ENCODE results near the gene RAPSN. TPM values are rescaled to one million over a fixed set of nuclear protein-coding genes. Genes with fewer than 3 reads are reported as not detected.

RAPSN gene
- total RNA-seq, 2 experiments from 2014 or later: 0.36 to 0.81 TPM

DNA sequence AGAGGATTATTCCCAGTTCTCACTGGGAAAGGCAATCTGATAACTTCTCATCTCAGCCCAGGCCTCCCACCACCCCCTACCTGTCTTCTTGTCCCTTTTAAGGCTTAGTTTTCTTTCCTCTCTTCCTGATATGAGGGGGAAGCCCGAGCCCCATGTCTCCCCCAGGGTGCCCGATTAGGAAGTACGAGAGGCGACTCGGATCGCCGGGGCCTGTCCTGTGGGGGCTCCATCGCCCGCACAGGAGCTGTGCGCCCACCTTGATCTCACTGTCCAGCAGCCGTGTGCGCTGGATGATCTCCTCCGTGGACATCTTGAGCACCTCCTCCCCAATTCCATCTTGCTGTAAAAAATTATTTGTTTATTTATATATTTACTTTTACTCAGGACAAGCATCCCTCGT is 23.3 kb downstream of the RAPSN start:
- intact Hi-C loops (cut with micrococcal nuclease): no loop called here
- CTCF ChIA-PET: interaction anchor here (0.9 to 8.3 kb wide), 3 partner anchors 16 to 51 kb away, joined by 4 to 90 read pairs (median 16); partner anchors contain the start of gene SLC39A13
- DNase-seq: no peak
- Mint-ChIP-seq H3K27ac (peak overlapping the region; percentile 99), H3K9me3 (no peaks in the 10 kb centered on the region), H3K36me3 (ENCODE audit: low read depth) (peaks cover 42% of the 10 kb centered on the region), H3K27me3 (no peaks in the 10 kb centered on the region), H3K4me3 (peak overlapping the region; percentile 88), H3K4me1 (ENCODE audit: low read depth) (peaks cover 23% of the 10 kb centered on the region)
- ATAC-seq: no peak
- POLR2A ChIA-PET: interaction anchor here (0.6 to 4.7 kb wide), 12 partner anchors 9 to 249 kb away, joined by 3 to 54 read pairs (median 4); partner anchors contain the start of genes ACP2, ARFGAP2, KBTBD4 and NDUFS3
- TF ChIP-seq CTCF (IDR thresholded peaks at IDR 0.05): no peak

DNA sequence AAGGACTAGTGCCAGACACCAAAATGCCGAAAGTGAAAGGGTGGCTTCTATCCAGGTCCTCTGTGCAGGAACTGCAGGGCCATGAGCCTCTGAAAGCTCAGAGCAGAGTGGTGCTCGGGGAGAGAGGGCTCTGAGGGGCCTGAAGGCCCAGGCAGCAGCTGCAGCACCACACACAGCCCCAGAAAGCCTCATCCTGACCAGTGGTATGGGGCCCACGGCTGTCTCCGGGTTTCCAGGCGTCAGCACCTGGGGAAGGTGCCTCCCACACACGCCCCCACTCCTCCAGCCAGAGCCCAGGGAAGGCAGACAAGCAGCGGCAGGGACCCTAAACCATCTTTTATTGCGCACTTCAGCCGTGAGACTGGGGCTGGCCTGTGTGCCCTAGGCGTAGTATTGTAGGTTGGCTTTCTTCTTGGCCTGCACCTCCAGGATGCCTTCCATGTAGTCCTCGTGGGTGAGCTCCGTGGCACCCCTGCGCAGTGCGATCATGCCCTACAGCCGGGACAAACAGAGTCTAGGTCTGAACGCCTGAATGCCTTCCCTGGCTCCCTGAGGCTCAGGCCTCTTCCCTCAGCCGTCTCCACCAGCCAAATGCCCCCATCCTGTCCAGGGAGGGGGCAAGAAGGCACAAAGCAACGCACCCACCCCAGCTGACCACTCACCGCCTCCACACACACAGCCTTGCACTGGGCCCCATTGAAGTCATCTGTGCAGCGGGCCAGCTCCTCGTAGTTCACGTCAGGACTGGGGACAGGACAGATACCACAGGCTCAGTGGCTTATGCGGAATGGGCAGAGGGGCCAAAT is 30.3 kb downstream of the RAPSN start:
- POLR2A ChIA-PET: interaction anchor here (1.2 to 2.2 kb wide), 3 partner anchors 9 to 241 kb away, joined by 3 to 15 read pairs (median 9); partner anchors contain the start of genes ARFGAP2 and SLC39A13
- Mint-ChIP-seq H3K36me3 (ENCODE audit: low read depth) (peaks cover 40% of the 10 kb centered on the region), H3K27ac (no peak overlapping the region), H3K4me1 (ENCODE audit: low read depth) (peaks cover under 1% of the 10 kb centered on the region), H3K27me3 (no peaks in the 10 kb centered on the region), H3K4me3 (no peak overlapping the region), H3K9me3 (no peaks in the 10 kb centered on the region)
- CTCF ChIA-PET: interaction anchor here (1.4 to 1.6 kb wide), 2 partner anchors 9 to 44 kb away, joined by 4 to 5 read pairs; no protein-coding TSS in a partner anchor
- no peak for ATAC-seq
- intact Hi-C loops (cut with micrococcal nuclease): no loop called here
- no peak for TF ChIP-seq CTCF (IDR thresholded peaks at IDR 0.05)
- DNase-seq: no peak

- Mint-ChIP-seq H3K4me1 (ENCODE audit: low read depth) (no peaks in the 10 kb centered on the region), H3K4me3 (no peak overlapping the region), H3K27me3 (no peaks in the 10 kb centered on the region), H3K27ac (no peak overlapping the region), H3K36me3 (ENCODE audit: low read depth) (peaks cover 33% of the 10 kb centered on the region), H3K9me3 (no peaks in the 10 kb centered on the region)
- intact Hi-C loops (cut with micrococcal nuclease): no loop called here
- CTCF ChIA-PET: interaction anchor here (1.4 to 2.2 kb wide), 2 partner anchors 44 kb away, joined by 5 to 7 read pairs; no protein-coding TSS in a partner anchor
- TF ChIP-seq CTCF (IDR thresholded peaks at IDR 0.05): no peak
- POLR2A ChIA-PET: interaction anchor here (1.1 to 2.2 kb wide), 4 partner anchors 8 to 241 kb away, joined by 3 to 15 read pairs (median 6); partner anchors contain the start of genes ARFGAP2 and SLC39A13
- DNase-seq (no peak), ATAC-seq (no peak)
Measured at GRCh38 chr11:47417712-47418111, 31.2 kb downstream of the RAPSN start.

DNA sequence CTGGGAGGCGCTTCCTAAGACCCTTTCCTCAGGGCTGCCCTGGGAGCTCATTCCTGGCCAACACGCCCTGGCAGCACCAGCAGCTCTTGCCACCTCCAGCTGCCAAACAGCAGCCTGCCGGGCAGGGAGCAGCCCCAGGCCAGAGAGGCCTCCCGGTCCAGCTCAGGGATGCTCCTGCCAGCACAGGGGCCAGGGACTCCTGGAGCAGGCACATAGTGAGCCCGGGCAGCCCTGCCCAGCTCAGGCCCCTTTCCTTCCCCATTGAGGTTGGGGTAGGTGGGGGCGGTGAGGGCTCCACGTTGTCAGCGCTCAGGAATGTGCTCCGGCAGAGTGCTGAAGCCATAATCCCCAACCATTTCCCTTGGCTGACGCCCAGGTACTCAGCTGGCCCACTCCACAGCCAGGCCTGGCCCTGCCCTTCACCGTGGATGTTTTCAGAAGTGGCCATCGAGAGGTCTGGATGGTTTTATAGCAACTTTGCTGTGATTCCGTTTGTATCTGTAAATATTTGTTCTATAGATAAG is 32.9 kb downstream of the RAPSN start:
- ChIA-PET CTCF (interaction anchor here (2.2 kb wide), 1 partner anchor 42 kb away, joined by 7 read pairs; no protein-coding TSS in a partner anchor), POLR2A (interaction anchor here (0.6 to 2.2 kb wide), 3 partner anchors 9 to 167 kb away, joined by 3 to 18 read pairs (median 4); partner anchors contain the start of gene PSMC3)
- intact Hi-C loops (cut with micrococcal nuclease): no loop called here
- no peak for TF ChIP-seq CTCF (IDR thresholded peaks at IDR 0.05)
- ATAC-seq (no peak), DNase-seq (no peak)
- Mint-ChIP-seq H3K36me3 (ENCODE audit: low read depth) (peaks cover 25% of the 10 kb centered on the region), H3K4me3 (no peak overlapping the region), H3K4me1 (ENCODE audit: low read depth) (no peaks in the 10 kb centered on the region), H3K27me3 (no peaks in the 10 kb centered on the region), H3K27ac (no peak overlapping the region), H3K9me3 (no peaks in the 10 kb centered on the region)

All from activated CD8-positive, alpha-beta T cell treated with anti-CD3 and anti-CD28 coated beads for 36 hours (primary cell).